ENCODE results near the gene LILRB2.
"Not testable (repeated sequence)": the region's sequence is repeated elsewhere in the genome, so short reads cannot be mapped to it uniquely, and the experiment has no call there.

Gene LILRB2

DNA sequence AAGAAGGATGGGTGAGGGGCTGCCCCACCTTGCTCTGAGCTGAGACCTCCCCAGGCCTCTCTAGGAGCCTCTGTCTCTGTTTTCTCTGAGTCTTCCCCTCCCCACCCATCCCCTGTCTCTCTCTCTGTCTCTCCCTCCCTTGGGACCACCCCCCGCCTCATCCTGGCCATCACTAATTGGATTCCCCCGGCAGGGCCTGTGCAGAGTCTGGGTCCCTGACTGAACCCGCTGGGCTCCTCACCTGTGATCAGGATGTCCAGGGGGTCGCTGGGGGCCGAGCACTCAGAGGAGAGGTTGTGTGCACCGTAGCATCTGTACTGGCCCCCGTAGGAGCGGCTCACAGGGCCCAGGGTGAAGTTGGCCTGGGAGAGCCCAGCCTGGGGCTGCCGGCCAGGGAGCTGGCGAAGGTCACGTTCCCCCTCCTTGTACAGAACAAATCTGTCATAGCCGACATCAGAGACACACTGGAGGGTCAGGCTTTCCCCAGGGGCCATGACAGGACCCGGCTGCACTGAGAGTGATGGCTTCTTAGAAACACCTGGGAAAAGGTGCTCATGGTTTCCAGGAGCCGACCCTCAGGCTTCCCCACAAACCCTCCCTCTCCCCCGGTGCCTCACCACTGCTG is 2.2 kb downstream of the LILRB2 start:
- H3K36me3 ChIP-seq (ENCODE audit: control insufficient read depth, insufficient read depth, low read length); H3K4me3 ChIP-seq (ENCODE audit: low read length): not testable (repeated sequence)

DNA sequence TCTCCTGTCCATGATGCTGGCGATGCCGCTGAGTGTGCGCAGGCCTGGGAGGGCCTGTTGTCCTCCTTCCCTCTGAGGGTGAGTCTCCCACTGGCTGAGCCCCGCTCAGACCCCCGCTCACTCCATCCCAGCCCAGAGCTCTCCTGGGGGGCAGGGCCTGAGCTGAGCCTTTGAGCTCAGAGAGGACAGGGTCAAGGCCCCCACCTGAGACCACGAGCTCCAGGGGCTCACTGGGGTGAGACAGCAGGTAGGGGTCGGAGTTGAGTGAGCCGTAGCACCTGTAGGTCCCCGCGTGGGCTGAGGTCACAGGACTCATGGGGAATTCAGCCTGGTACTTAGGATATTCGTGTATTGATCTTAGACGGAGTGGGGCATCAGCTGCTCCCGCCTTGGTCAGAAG is 2.9 kb downstream of the LILRB2 start:
- not testable (repeated sequence) for H3K27me3 ChIP-seq (ENCODE audit: control insufficient read depth, insufficient read depth, low read length); H3K4me3 ChIP-seq (ENCODE audit: low read length); H3K27ac ChIP-seq (ENCODE audit: low read depth, low read length); H3K9ac ChIP-seq (ENCODE audit: low read length); H3K4me1 ChIP-seq (ENCODE audit: control insufficient read depth, insufficient read depth, low read length); H3K36me3 ChIP-seq (ENCODE audit: control insufficient read depth, insufficient read depth, low read length)

More for the DNA sequence above, 2.2 kb downstream of the LILRB2 start:
- not testable (repeated sequence) for H3K9ac ChIP-seq (ENCODE audit: low read length); H3K27me3 ChIP-seq (ENCODE audit: control insufficient read depth, insufficient read depth, low read length); H3K27ac ChIP-seq (ENCODE audit: low read depth, low read length); H3K4me1 ChIP-seq (ENCODE audit: control insufficient read depth, insufficient read depth, low read length)

DNA sequence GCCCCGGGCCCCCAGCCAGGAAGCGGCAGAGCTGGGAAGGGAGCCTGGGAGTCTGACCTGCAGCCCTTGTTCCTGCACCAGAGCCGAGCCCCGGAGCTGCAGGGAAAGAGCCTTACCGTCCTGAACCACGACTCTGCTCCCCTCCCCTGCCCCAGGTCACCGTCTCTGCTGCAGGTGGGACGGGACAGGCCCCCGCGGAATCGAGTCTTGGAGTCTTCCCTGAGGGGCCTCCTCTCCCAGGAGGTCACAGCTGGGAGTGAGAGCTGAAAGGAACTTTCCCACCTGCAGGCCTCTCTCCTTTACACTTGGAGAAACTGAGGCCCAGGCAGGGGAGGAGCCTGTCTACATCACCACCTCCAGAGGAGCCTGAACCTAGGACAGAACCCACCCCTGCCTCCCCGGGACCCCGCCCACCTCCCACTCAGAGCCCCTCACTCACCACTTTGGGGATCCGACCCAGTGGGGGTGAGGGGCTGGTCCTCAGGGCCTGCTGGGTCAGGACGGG is 3.7 kb downstream of the LILRB2 start:
- not testable (repeated sequence) for H3K27me3 ChIP-seq (ENCODE audit: control insufficient read depth, insufficient read depth, low read length); H3K4me1 ChIP-seq (ENCODE audit: control insufficient read depth, insufficient read depth, low read length); H3K4me3 ChIP-seq (ENCODE audit: low read length); H3K9ac ChIP-seq (ENCODE audit: low read length); H3K36me3 ChIP-seq (ENCODE audit: control insufficient read depth, insufficient read depth, low read length); H3K27ac ChIP-seq (ENCODE audit: low read depth, low read length)

DNA sequence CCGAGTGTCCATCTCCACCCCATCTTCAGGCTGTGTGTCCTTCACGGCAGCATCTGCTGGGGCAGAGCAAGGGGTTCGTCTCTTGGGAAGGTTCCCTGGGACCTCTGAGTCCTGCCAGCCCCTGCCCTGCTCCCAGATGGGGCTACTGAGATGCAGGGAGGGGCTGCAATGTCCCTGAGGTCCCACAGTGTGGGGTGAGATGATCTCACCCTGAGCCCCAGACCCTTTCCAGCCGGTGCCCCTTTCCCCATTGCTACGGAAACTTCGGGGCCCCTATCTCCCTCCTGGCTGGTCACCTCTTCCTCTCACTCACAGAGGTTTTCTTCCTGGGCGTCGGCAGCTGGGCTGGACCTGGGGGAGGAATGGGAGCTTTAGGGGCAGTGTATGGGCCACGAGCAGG is 5.0 kb downstream of the LILRB2 start:
- H3K27ac ChIP-seq (ENCODE audit: low read depth, low read length) = no peak overlapping the region
- H3K4me3 ChIP-seq (ENCODE audit: low read length) = no peak overlapping the region
- H3K36me3 ChIP-seq (ENCODE audit: control insufficient read depth, insufficient read depth, low read length) = no peaks in the 10 kb centered on the region
- peaks cover 5% of the 10 kb centered on the region for H3K27me3 ChIP-seq (ENCODE audit: control insufficient read depth, insufficient read depth, low read length)
- H3K9ac ChIP-seq (ENCODE audit: low read length) = no peak overlapping the region
- H3K4me1 ChIP-seq (ENCODE audit: control insufficient read depth, insufficient read depth, low read length) = no peaks in the 10 kb centered on the region

DNA sequence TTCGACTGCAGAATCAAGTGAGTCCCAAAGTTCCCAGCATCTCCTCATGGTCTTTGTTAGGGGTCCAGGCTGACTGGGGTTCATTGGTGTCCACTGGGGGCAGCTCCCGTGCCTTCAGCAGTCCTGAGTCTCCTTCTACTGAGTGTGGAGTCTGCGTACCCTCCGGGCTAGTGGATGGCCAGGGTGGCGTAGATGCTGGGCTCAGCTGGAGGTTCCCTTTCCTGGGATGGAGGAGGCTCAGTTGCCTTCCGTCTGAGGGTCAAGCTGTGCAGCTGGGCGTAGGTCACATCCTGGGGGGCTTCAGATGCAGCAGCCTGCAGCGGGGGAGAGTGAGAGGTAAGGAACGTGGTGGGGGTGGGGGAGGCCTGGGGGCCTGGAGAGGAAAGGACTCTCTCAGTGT is 6.4 kb downstream of the LILRB2 start:
- H3K36me3 ChIP-seq (ENCODE audit: control insufficient read depth, insufficient read depth, low read length); H3K27ac ChIP-seq (ENCODE audit: low read depth, low read length); H3K27me3 ChIP-seq (ENCODE audit: control insufficient read depth, insufficient read depth, low read length); H3K9ac ChIP-seq (ENCODE audit: low read length); H3K4me3 ChIP-seq (ENCODE audit: low read length); H3K4me1 ChIP-seq (ENCODE audit: control insufficient read depth, insufficient read depth, low read length): not testable (repeated sequence)

DNA sequence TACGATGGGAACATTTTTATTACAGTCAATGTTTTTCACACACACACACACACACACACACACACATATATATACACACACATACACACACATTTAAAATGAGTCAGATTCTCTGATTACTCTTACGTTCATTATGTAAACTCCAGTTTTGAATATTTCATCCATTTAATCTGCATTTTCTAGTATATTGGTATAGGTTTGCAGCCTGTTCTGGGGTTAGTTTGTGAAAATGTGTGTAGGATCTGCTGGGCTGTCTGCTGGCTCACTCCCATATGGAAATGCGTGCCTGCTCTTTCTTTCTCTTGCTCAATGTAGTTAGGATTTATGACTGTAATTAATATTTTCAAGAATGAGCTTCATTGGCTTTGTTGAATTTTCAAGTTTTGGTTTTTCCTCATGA is 7.1 kb downstream of the LILRB2 start:
- no peak overlapping the region for H3K4me3 ChIP-seq (ENCODE audit: low read length)
- H3K27ac ChIP-seq (ENCODE audit: low read depth, low read length) = no peak overlapping the region
- no peaks in the 10 kb centered on the region for H3K27me3 ChIP-seq (ENCODE audit: control insufficient read depth, insufficient read depth, low read length)
- no peaks in the 10 kb centered on the region for H3K36me3 ChIP-seq (ENCODE audit: control insufficient read depth, insufficient read depth, low read length)
- H3K9ac ChIP-seq (ENCODE audit: low read length) = no peak overlapping the region
- no peaks in the 10 kb centered on the region for H3K4me1 ChIP-seq (ENCODE audit: control insufficient read depth, insufficient read depth, low read length)

DNA sequence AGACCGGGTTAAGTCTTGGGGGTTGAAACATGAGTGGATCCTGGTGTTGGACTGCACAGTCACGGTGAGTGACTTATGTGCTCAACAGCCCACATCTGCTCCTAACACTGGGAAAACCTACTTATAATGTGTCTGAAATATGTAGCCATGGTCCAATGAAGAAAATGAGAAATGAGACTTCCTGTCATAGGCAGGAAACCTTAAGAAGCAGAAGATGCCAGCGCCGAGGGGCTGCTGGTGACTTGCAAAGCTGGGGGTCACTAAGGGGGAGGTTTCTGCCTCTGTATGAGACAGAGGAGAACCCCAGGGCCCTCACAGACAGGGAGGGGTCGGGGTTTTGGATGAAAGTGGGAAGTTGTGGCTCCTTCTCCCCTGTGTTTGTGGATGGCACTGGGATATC is 8.7 kb downstream of the LILRB2 start:
- not testable (repeated sequence) for H3K4me3 ChIP-seq (ENCODE audit: low read length); H3K27me3 ChIP-seq (ENCODE audit: control insufficient read depth, insufficient read depth, low read length); H3K36me3 ChIP-seq (ENCODE audit: control insufficient read depth, insufficient read depth, low read length); H3K4me1 ChIP-seq (ENCODE audit: control insufficient read depth, insufficient read depth, low read length); H3K27ac ChIP-seq (ENCODE audit: low read depth, low read length); H3K9ac ChIP-seq (ENCODE audit: low read length)

DNA sequence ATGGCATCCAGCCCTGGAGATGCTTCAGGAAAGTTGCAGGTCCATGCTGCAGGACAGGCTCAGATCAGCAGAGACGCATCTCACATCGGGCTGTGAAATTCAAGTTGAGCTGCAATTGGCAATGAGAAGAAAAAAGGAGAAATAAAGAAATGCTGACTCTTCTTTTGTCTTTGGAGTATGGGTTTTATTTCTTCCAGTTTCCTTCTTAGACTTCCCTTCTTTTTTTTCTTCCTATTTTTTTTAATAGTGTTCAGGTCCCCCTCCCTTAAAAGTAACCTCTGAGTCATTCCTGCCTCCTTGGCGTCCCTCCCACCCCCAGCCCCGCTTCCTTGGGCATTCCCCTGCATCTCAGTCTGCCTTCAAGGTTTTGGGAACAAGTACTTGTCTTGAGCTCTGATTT is 9.3 kb downstream of the LILRB2 start:
- not testable (repeated sequence) for H3K4me3 ChIP-seq (ENCODE audit: low read length); H3K9ac ChIP-seq (ENCODE audit: low read length); H3K4me1 ChIP-seq (ENCODE audit: control insufficient read depth, insufficient read depth, low read length); H3K36me3 ChIP-seq (ENCODE audit: control insufficient read depth, insufficient read depth, low read length); H3K27me3 ChIP-seq (ENCODE audit: control insufficient read depth, insufficient read depth, low read length); H3K27ac ChIP-seq (ENCODE audit: low read depth, low read length)

DNA sequence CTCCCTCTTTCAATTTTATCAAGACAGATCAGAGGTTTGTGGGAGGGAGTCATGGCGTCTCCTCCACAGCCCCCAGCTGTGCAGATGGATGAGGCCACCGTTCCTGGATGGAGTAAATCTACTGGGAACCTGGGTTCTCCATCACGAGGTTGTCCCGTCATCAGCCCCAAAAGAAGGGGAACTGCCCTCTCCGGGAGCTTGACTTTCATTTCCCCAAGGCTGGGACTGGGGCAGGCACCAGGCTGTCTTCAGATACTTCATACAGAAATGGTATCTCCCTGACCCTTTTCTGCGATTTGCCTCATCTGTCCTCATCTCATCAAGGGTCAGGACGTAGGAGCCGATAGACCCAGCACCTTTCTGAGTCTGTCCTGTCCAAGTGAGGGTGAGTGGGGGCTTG is 9.8 kb downstream of the LILRB2 start:
- Histone ChIP-seq H3K4me3 (ENCODE audit: low read length) (no peak overlapping the region), H3K27ac (ENCODE audit: low read depth, low read length) (no peak overlapping the region), H3K36me3 (ENCODE audit: control insufficient read depth, insufficient read depth, low read length) (no peaks in the 10 kb centered on the region)

DNA sequence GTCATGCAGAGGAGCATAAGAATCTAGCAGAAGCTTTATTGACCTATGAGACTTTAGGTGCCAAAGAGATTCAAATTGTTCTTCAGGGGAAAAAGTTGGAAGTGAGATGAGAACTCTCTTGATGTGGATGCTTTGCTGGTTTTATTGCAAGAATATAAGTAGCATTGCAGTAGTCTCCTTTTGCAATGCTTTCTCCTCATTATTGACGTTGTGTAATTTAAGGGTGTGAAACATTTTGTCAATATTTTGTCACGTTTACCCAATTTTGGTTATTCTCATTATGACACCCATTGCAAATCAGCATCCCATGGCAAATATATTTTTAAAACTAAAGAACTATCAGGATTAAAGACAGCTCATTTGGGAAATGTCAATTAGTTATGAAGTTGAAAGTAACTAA is 12.0 kb downstream of the LILRB2 start:
- H3K27ac ChIP-seq (ENCODE audit: low read depth, low read length) = no peak overlapping the region
- H3K4me3 ChIP-seq (ENCODE audit: low read length) = no peak overlapping the region
- no peaks in the 10 kb centered on the region for H3K36me3 ChIP-seq (ENCODE audit: control insufficient read depth, insufficient read depth, low read length)
- no peaks in the 10 kb centered on the region for H3K27me3 ChIP-seq (ENCODE audit: control insufficient read depth, insufficient read depth, low read length)
- no peaks in the 10 kb centered on the region for H3K4me1 ChIP-seq (ENCODE audit: control insufficient read depth, insufficient read depth, low read length)
- H3K9ac ChIP-seq (ENCODE audit: low read length) = no peak overlapping the region

More for the DNA sequence above, 9.8 kb downstream of the LILRB2 start:
- Histone ChIP-seq H3K9ac (ENCODE audit: low read length) (no peak overlapping the region), H3K4me1 (ENCODE audit: control insufficient read depth, insufficient read depth, low read length) (no peaks in the 10 kb centered on the region), H3K27me3 (ENCODE audit: control insufficient read depth, insufficient read depth, low read length) (no peaks in the 10 kb centered on the region)

DNA sequence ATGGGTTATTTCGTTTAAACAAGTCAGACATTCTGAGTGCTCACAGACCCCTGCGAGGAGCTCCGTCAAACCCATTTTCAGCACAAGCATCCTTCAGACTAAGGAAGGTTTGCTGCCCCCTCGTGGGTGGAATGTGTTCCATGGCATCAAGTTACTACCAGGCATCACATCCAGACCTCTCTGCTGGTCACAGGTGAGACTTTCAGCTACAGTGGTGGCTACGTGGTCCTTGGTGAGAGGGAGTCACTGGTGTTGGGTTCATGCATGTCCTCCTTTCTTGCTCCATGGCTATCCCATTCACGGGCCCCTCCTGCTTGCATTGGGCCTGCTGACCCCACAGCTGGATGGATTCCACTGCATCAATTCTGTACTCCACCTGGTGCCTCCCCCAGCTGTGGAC is 14.8 kb downstream of the LILRB2 start:
- Histone ChIP-seq H3K4me1 (ENCODE audit: control insufficient read depth, insufficient read depth, low read length) (no peaks in the 10 kb centered on the region), H3K27me3 (ENCODE audit: control insufficient read depth, insufficient read depth, low read length) (no peaks in the 10 kb centered on the region), H3K4me3 (ENCODE audit: low read length) (no peak overlapping the region), H3K27ac (ENCODE audit: low read depth, low read length) (no peak overlapping the region), H3K36me3 (ENCODE audit: control insufficient read depth, insufficient read depth, low read length) (no peaks in the 10 kb centered on the region), H3K9ac (ENCODE audit: low read length) (no peak overlapping the region)

DNA sequence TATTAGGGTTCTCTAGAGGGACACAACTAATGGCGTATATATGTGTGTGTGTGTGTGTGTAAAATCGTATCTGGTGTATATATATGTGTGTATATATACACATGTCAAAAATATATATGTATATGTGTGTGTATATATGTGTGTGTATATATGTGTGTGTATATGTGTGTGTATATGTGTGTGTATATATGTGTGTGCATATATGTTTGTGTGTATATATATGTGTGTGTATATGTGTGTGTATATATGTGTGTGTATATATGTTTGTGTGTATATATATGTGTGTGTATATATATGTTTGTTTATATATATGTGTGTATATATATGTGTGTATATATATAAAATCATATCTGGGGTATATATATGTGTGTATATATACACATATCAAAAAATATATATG is 18.4 kb downstream of the LILRB2 start:
- Histone ChIP-seq H3K27ac (ENCODE audit: low read depth, low read length) (no peak overlapping the region), H3K27me3 (ENCODE audit: control insufficient read depth, insufficient read depth, low read length) (no peaks in the 10 kb centered on the region), H3K4me1 (ENCODE audit: control insufficient read depth, insufficient read depth, low read length) (no peaks in the 10 kb centered on the region), H3K4me3 (ENCODE audit: low read length) (no peak overlapping the region), H3K9ac (ENCODE audit: low read length) (no peak overlapping the region), H3K36me3 (ENCODE audit: control insufficient read depth, insufficient read depth, low read length) (no peaks in the 10 kb centered on the region)

DNA sequence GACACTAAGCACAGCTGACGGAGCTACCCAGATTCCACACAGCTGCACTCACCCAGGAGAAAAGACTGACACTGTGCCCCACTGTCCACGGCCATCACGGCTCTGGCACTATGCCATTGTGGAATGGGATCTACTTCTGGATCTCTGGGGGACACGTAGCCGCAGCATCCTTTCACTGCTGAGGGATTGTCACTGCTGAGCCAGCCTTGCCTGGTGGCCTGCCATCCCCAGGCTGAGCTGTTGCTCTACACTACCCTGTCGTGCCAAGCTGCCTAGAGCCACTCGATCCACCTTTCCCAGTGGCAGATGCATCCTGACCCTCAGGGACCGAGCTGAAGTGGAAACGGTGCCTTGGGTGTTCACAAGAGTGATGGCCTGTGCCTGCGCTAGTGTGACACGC is 18.8 kb downstream of the LILRB2 start:
- no peaks in the 10 kb centered on the region for H3K36me3 ChIP-seq (ENCODE audit: control insufficient read depth, insufficient read depth, low read length)
- H3K4me3 ChIP-seq (ENCODE audit: low read length) = no peak overlapping the region
- H3K4me1 ChIP-seq (ENCODE audit: control insufficient read depth, insufficient read depth, low read length) = no peaks in the 10 kb centered on the region
- no peak overlapping the region for H3K9ac ChIP-seq (ENCODE audit: low read length)
- H3K27ac ChIP-seq (ENCODE audit: low read depth, low read length) = no peak overlapping the region
- H3K27me3 ChIP-seq (ENCODE audit: control insufficient read depth, insufficient read depth, low read length) = no peaks in the 10 kb centered on the region
